GM12891 (cell line): ENCODE results near the gene HMBS.

Experiments used
- POLR2A ChIP-seq: IDR thresholded peaks from 2 replicates; pipeline ENCODE4 v1.6.1; 2011; ENCODE audit warnings: low read depth, low read length, control low read depth
- POLR2AphosphoS5 ChIP-seq: IDR thresholded peaks from 2 replicates; pipeline ENCODE4 v1.6.1; 2011; ENCODE audit warnings: low read depth, low read length, control low read depth
- SPI1 ChIP-seq: IDR thresholded peaks from 2 replicates; pipeline ENCODE4 v1.6.1; 2011; ENCODE audit warnings: low read depth, low read length, control low read depth

DNA sequence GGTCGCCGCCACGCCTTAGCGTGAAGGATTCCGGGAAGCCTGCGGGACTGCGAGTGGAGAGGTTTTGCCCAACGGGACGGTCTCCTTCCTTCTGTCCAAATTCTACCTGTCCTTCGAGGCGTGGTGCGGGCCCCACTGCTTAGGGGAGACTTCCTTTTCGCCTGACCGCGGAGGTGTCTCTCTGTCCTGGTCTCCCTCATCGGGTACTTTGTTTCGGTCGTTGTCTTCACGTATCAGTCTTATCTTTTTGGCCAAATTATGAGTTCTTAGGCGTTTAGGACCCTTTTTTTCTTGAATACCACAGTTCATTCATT is 37.1 kb downstream of the HMBS start:
- TF ChIP-seq POLR2AphosphoS5 = no peak
- no peak for TF ChIP-seq POLR2A
- TF ChIP-seq SPI1 = no peak
